Type B pancreatic cell (in vitro differentiated cells): ENCODE results near the gene SLC15A5. TPM values are rescaled to one million over a fixed set of nuclear protein-coding genes. Genes with fewer than 3 reads are reported as not detected.

Experiments
- DNase-seq: peaks from one replicate; pipeline ENCODE4 v3.0.0; 2021; ENCODE audit warnings: mixed read lengths; ENCODE audit not compliant: unreplicated experiment; ENCODE audit errors: extremely low spot score
- H3K27ac Mint-ChIP-seq: 2 replicates; pipeline ENCODE4 v1.8.0; 2021; ENCODE audit warnings: mild to moderate bottlenecking, mixed read lengths
- H3K27me3 Mint-ChIP-seq: 2 replicates; pipeline ENCODE4 v1.8.0; 2021; ENCODE audit warnings: mixed read lengths
- H3K36me3 Mint-ChIP-seq: 2 replicates; pipeline ENCODE4 v1.8.0; 2021; ENCODE audit warnings: mixed read lengths
- H3K4me1 Mint-ChIP-seq: one replicate; pipeline ENCODE4 v1.8.0; 2021; ENCODE audit warnings: mixed read lengths; ENCODE audit not compliant: unreplicated experiment
- H3K4me3 Mint-ChIP-seq: 2 replicates; pipeline ENCODE4 v1.8.0; 2021; ENCODE audit warnings: mild to moderate bottlenecking, mixed read lengths
- H3K9me3 Mint-ChIP-seq: 2 replicates; pipeline ENCODE4 v1.8.0; 2021; ENCODE audit warnings: mixed read lengths
- CTCF ChIP-seq: fragments of 200-600 bp; sonication (generic); conservative IDR thresholded peaks from 2 replicates; pipeline ENCODE4 v1.5.0; 2021; ENCODE audit warnings: antibody characterized with exemption, mild to moderate bottlenecking
- total RNA-seq: library from RNA; stranded (reverse); gene quantifications from 2 replicates; pipeline ENCODE4 v1.2.1, GENCODE V29; 2021; ENCODE audit warnings: low replicate concordance

The SLC15A5 gene
- total RNA-seq, 1 donor from 2014 or later, result not detected

- TF ChIP-seq CTCF, result no peak
- Mint-ChIP-seq H3K27ac (no peak overlapping the region), H3K36me3 (no peaks in the 10 kb centered on the region), H3K9me3 (no peaks in the 10 kb centered on the region), H3K4me3 (no peak overlapping the region), H3K27me3 (no peaks in the 10 kb centered on the region), H3K4me1 (no peaks in the 10 kb centered on the region)
- DNase-seq, result no peak
These were observed 15.5 kb downstream of the SLC15A5 start for GRCh38 chr12:16261944-16262475.

- no peaks in the 10 kb centered on the region for H3K9me3 Mint-ChIP-seq
- no peak overlapping the region for H3K27ac Mint-ChIP-seq
- no peak for DNase-seq
- H3K36me3 Mint-ChIP-seq, result no peaks in the 10 kb centered on the region
- H3K4me3 Mint-ChIP-seq, result no peak overlapping the region
- TF ChIP-seq CTCF, result no peak
- no peaks in the 10 kb centered on the region for H3K4me1 Mint-ChIP-seq
- H3K27me3 Mint-ChIP-seq, result no peaks in the 10 kb centered on the region
These were observed 17.3 kb downstream of the SLC15A5 start for GRCh38 chr12:16260206-16260605.

- H3K4me3 Mint-ChIP-seq, result no peak overlapping the region
- H3K9me3 Mint-ChIP-seq, result no peaks in the 10 kb centered on the region
- no peak overlapping the region for H3K27ac Mint-ChIP-seq
- no peaks in the 10 kb centered on the region for H3K27me3 Mint-ChIP-seq
- DNase-seq, result no peak
- no peak for TF ChIP-seq CTCF
- H3K36me3 Mint-ChIP-seq, result no peaks in the 10 kb centered on the region
- no peaks in the 10 kb centered on the region for H3K4me1 Mint-ChIP-seq
These were observed 18.5 kb downstream of the SLC15A5 start for GRCh38 chr12:16258963-16259362.

- H3K4me1 Mint-ChIP-seq, result no peaks in the 10 kb centered on the region
These were observed 31.2 kb downstream of the SLC15A5 start for GRCh38 chr12:16246264-16246663.

GRCh38 chr12:16245209-16245608 is 32.3 kb downstream of the SLC15A5 start:
- no peaks in the 10 kb centered on the region for H3K4me1 Mint-ChIP-seq
- no peak overlapping the region for H3K27ac Mint-ChIP-seq
- no peak overlapping the region for H3K4me3 Mint-ChIP-seq
- no peaks in the 10 kb centered on the region for H3K36me3 Mint-ChIP-seq
- no peaks in the 10 kb centered on the region for H3K9me3 Mint-ChIP-seq
- TF ChIP-seq CTCF, result no peak
- peaks cover 9% of the 10 kb centered on the region for H3K27me3 Mint-ChIP-seq
- DNase-seq, result no peak

More at GRCh38 chr12:16246264-16246663, 31.2 kb downstream of the SLC15A5 start:
- DNase-seq, result no peak
- H3K36me3 Mint-ChIP-seq, result no peaks in the 10 kb centered on the region
- H3K9me3 Mint-ChIP-seq, result no peaks in the 10 kb centered on the region
- H3K4me3 Mint-ChIP-seq, result no peak overlapping the region
- peaks cover 9% of the 10 kb centered on the region for H3K27me3 Mint-ChIP-seq
- no peak overlapping the region for H3K27ac Mint-ChIP-seq
- TF ChIP-seq CTCF, result no peak
